HepG2 (cell line): Measurements from ENCODE around the gene SIK1. TPM values are rescaled to one million over a fixed set of nuclear protein-coding genes. Genes with fewer than 3 reads are reported as not detected.

Experiments
- FOXO1 ChIP-seq: sonication (generic); formaldehyde crosslinking; IDR thresholded peaks from 2 replicates; pipeline ENCODE4 v1.4.0; 2020; ENCODE audit warnings: missing genetic modification reagents
- HOXA7 ChIP-seq: sonication (generic); formaldehyde crosslinking; IDR thresholded peaks from 2 replicates; pipeline ENCODE4 v1.8.1; 2022; ENCODE audit warnings: mild to moderate bottlenecking, missing genetic modification reagents, moderate library complexity
- RARG ChIP-seq: sonication (generic); formaldehyde crosslinking; IDR thresholded peaks from 2 replicates; pipeline ENCODE4 v1.4.0; 2020; ENCODE audit warnings: low read depth, mild to moderate bottlenecking, missing genetic modification reagents
- SALL2 ChIP-seq: sonication (generic); formaldehyde crosslinking; IDR thresholded peaks from 2 replicates; pipeline ENCODE4 v1.8.1; 2023; ENCODE audit warnings: mild to moderate bottlenecking, missing genetic modification reagents, inconsistent platforms
- SKI ChIP-seq: fragments of 450-650 bp; IDR thresholded peaks from one replicate; pipeline ENCODE4 v1.6.1; 2018; ENCODE audit warnings: mild to moderate bottlenecking; ENCODE audit not compliant: partially characterized antibody
- SP5 ChIP-seq: IDR thresholded peaks from 2 replicates; pipeline ENCODE4 v1.6.1; 2016; ENCODE audit warnings: low read depth, borderline replicate concordance
- TBX2 ChIP-seq: sonication (generic); formaldehyde crosslinking; IDR thresholded peaks from 2 replicates; pipeline ENCODE4 v1.5.0; 2020; ENCODE audit warnings: missing genetic modification reagents, mild to moderate bottlenecking, borderline replicate concordance
- U2AF2 ChIP-seq: fragments of 200-400 bp; formaldehyde crosslinking; IDR thresholded peaks from 2 replicates; pipeline ENCODE4 v1.6.1; 2017; ENCODE audit warnings: low read depth, mild to moderate bottlenecking, low read length
- YY1 ChIP-seq: IDR thresholded peaks from 2 replicates; pipeline ENCODE4 v1.6.1; 2011; ENCODE audit warnings: low read length, low read depth, moderate library complexity, mild to moderate bottlenecking; ENCODE audit not compliant: insufficient read depth, insufficient replicate concordance
- ZFP36 ChIP-seq: fragments of 150-350 bp; IDR thresholded peaks from 2 replicates; pipeline ENCODE4 v1.6.1; 2018; ENCODE audit warnings: borderline replicate concordance, low read length, low read depth; ENCODE audit not compliant: partially characterized antibody
- ZKSCAN1 ChIP-seq: fragments of 150-350 bp; IDR thresholded peaks from 2 replicates; pipeline ENCODE4 v1.6.1; 2014; ENCODE audit warnings: low read length
- ZNF207 ChIP-seq: fragments of 450-650 bp; IDR thresholded peaks from 2 replicates; pipeline ENCODE4 v1.6.1; 2016; ENCODE audit warnings: antibody characterized with exemption, borderline replicate concordance
- ZNF264 ChIP-seq: sonication (generic); formaldehyde crosslinking; IDR thresholded peaks from 2 replicates; pipeline ENCODE4 v1.4.0; 2020; ENCODE audit warnings: missing genetic modification reagents
- ZNF615 ChIP-seq: sonication (generic); formaldehyde crosslinking; IDR thresholded peaks from 2 replicates; pipeline ENCODE4 v1.5.0; 2020; ENCODE audit warnings: mild to moderate bottlenecking, missing genetic modification reagents, borderline replicate concordance
- polyA plus RNA-seq, 8 experiments: library from polyadenylated mRNA; depleted of rRNA in 3 of 8; stranded (reverse) in 7 of 8; unstranded in 1 of 8; fragments of >200 nt; fragmentation: Illumina TruSeq in 4 of 8; extraction: Trizol in 4 of 8; gene quantifications; 2 replicates each; pipeline versions ENCODE4 v1.2.1 to v1.2.3, GENCODE V29; 2011 to 2016; ENCODE audit warnings: low read depth in 4 of 8, missing spikeins in 1 of 8, mixed read lengths in 1 of 8; ENCODE audit not compliant: insufficient read depth in 1 of 8
- total RNA-seq, 5 experiments: library from RNA; depleted of rRNA; stranded (reverse); fragments of >200 nt; fragmentation: Illumina TruSeq; extraction: Trizol; gene quantifications; 2 replicates each; pipeline ENCODE4 v1.2.3, GENCODE V29; 2016; ENCODE audit warnings: low read depth in 1 of 5
- TF ChIP-seq, protein P1 (sequence below): sonication (generic); formaldehyde crosslinking; IDR thresholded peaks from 2 replicates; pipeline ENCODE4 v1.4.0; 2020; ENCODE audit warnings: mild to moderate bottlenecking, missing genetic modification reagents
- TF ChIP-seq, protein P2 (sequence below): sonication (generic); formaldehyde crosslinking; IDR thresholded peaks from 2 replicates; pipeline ENCODE4 v1.5.1; 2020; ENCODE audit warnings: missing genetic modification reagents, mild to moderate bottlenecking, borderline replicate concordance
- TF ChIP-seq, protein P3 (sequence below): sonication (generic); formaldehyde crosslinking; IDR thresholded peaks from 2 replicates; pipeline ENCODE4 v1.4.0; 2020; ENCODE audit warnings: missing genetic modification reagents
- TF ChIP-seq, protein P4 (sequence below): IDR thresholded peaks from 2 replicates; pipeline ENCODE4 v1.6.1; 2016; ENCODE audit warnings: missing genetic modification reagents, missing compliant biosample characterization
- TF ChIP-seq, protein P5 (sequence below): sonication (generic); formaldehyde crosslinking; IDR thresholded peaks from 2 replicates; pipeline ENCODE4 v1.4.0; 2020; ENCODE audit warnings: missing genetic modification reagents

Gene SIK1
- total and polyA plus RNA-seq, 2 of the 13 experiments (the other 11 are each of a cell fraction or from before 2014, with no cell fraction given): 4.5 to 14.5 TPM

DNA sequence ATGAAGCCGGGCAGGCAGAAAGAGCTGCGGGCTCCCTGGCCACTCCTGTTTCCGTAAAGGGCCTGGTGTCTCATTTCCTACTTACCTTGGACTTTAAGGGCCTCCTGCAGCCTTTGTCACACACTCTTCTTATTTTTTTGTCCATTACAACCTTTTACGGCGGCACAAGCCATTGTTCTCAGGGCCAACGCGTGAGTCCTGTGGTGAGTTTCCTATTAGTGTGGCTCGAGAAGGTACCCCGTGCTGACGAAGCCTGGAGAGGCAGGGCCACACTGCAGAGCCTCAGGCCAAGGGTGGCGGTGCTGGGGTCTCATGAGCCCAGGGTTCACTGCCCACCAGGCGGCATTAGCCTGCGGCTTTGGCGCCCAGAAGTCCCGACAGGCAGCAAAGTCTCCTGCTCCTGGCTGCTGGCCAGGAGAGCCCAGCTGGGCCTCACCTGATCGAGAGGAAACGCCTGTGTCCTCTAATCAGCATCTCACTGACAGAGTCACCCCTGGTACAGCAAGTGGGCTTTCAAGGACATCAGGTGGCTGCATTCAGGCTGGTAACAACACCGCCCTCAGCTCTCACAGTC, 62.0 kb downstream of the SIK1 start (continued):
- TF ChIP-seq, protein P1, sequence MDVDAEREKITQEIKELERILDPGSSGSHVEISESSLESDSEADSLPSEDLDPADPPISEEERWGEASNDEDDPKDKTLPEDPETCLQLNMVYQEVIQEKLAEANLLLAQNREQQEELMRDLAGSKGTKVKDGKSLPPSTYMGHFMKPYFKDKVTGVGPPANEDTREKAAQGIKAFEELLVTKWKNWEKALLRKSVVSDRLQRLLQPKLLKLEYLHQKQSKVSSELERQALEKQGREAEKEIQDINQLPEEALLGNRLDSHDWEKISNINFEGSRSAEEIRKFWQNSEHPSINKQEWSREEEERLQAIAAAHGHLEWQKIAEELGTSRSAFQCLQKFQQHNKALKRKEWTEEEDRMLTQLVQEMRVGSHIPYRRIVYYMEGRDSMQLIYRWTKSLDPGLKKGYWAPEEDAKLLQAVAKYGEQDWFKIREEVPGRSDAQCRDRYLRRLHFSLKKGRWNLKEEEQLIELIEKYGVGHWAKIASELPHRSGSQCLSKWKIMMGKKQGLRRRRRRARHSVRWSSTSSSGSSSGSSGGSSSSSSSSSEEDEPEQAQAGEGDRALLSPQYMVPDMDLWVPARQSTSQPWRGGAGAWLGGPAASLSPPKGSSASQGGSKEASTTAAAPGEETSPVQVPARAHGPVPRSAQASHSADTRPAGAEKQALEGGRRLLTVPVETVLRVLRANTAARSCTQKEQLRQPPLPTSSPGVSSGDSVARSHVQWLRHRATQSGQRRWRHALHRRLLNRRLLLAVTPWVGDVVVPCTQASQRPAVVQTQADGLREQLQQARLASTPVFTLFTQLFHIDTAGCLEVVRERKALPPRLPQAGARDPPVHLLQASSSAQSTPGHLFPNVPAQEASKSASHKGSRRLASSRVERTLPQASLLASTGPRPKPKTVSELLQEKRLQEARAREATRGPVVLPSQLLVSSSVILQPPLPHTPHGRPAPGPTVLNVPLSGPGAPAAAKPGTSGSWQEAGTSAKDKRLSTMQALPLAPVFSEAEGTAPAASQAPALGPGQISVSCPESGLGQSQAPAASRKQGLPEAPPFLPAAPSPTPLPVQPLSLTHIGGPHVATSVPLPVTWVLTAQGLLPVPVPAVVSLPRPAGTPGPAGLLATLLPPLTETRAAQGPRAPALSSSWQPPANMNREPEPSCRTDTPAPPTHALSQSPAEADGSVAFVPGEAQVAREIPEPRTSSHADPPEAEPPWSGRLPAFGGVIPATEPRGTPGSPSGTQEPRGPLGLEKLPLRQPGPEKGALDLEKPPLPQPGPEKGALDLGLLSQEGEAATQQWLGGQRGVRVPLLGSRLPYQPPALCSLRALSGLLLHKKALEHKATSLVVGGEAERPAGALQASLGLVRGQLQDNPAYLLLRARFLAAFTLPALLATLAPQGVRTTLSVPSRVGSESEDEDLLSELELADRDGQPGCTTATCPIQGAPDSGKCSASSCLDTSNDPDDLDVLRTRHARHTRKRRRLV: no peak
- TF ChIP-seq, protein P2, sequence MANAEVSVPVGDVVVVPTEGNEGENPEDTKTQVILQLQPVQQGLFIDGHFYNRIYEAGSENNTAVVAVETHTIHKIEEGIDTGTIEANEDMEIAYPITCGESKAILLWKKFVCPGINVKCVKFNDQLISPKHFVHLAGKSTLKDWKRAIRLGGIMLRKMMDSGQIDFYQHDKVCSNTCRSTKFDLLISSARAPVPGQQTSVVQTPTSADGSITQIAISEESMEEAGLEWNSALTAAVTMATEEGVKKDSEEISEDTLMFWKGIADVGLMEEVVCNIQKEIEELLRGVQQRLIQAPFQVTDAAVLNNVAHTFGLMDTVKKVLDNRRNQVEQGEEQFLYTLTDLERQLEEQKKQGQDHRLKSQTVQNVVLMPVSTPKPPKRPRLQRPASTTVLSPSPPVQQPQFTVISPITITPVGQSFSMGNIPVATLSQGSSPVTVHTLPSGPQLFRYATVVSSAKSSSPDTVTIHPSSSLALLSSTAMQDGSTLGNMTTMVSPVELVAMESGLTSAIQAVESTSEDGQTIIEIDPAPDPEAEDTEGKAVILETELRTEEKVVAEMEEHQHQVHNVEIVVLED (CRISPR knock-in tag): no peak
- TF ChIP-seq RARG (CRISPR knock-in tag): no peak
- peak; percentile 38 for TF ChIP-seq SKI
- TF ChIP-seq SP5 (CRISPR knock-in tag): no peak
- TF ChIP-seq TBX2: peak; percentile 70; the same call in 1 of the 2 replicates
- TF ChIP-seq FOXO1 (CRISPR knock-in tag): no peak
- TF ChIP-seq ZNF264 (CRISPR knock-in tag): no peak
- no peak for TF ChIP-seq ZFP36
- TF ChIP-seq, protein P3, sequence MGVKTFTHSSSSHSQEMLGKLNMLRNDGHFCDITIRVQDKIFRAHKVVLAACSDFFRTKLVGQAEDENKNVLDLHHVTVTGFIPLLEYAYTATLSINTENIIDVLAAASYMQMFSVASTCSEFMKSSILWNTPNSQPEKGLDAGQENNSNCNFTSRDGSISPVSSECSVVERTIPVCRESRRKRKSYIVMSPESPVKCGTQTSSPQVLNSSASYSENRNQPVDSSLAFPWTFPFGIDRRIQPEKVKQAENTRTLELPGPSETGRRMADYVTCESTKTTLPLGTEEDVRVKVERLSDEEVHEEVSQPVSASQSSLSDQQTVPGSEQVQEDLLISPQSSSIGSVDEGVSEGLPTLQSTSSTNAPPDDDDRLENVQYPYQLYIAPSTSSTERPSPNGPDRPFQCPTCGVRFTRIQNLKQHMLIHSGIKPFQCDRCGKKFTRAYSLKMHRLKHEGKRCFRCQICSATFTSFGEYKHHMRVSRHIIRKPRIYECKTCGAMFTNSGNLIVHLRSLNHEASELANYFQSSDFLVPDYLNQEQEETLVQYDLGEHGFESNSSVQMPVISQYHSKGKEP: no peak
- TF ChIP-seq, protein P4, sequence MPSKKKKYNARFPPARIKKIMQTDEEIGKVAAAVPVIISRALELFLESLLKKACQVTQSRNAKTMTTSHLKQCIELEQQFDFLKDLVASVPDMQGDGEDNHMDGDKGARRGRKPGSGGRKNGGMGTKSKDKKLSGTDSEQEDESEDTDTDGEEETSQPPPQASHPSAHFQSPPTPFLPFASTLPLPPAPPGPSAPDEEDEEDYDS: no peak
- TF ChIP-seq, protein P5, sequence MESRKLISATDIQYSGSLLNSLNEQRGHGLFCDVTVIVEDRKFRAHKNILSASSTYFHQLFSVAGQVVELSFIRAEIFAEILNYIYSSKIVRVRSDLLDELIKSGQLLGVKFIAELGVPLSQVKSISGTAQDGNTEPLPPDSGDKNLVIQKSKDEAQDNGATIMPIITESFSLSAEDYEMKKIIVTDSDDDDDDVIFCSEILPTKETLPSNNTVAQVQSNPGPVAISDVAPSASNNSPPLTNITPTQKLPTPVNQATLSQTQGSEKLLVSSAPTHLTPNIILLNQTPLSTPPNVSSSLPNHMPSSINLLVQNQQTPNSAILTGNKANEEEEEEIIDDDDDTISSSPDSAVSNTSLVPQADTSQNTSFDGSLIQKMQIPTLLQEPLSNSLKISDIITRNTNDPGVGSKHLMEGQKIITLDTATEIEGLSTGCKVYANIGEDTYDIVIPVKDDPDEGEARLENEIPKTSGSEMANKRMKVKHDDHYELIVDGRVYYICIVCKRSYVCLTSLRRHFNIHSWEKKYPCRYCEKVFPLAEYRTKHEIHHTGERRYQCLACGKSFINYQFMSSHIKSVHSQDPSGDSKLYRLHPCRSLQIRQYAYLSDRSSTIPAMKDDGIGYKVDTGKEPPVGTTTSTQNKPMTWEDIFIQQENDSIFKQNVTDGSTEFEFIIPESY (CRISPR knock-in tag): no peak
- TF ChIP-seq ZKSCAN1: no peak
- no peak for TF ChIP-seq SALL2 (CRISPR knock-in tag)
- no peak for TF ChIP-seq HOXA7 (CRISPR knock-in tag)
- peak; percentile 20 for TF ChIP-seq YY1
- TF ChIP-seq ZNF207: no peak
- no peak for TF ChIP-seq ZNF615 (CRISPR knock-in tag)
- no peak for TF ChIP-seq U2AF2
